ENCODE measurements around the gene TMEM135.

Gene TMEM135

DNA sequence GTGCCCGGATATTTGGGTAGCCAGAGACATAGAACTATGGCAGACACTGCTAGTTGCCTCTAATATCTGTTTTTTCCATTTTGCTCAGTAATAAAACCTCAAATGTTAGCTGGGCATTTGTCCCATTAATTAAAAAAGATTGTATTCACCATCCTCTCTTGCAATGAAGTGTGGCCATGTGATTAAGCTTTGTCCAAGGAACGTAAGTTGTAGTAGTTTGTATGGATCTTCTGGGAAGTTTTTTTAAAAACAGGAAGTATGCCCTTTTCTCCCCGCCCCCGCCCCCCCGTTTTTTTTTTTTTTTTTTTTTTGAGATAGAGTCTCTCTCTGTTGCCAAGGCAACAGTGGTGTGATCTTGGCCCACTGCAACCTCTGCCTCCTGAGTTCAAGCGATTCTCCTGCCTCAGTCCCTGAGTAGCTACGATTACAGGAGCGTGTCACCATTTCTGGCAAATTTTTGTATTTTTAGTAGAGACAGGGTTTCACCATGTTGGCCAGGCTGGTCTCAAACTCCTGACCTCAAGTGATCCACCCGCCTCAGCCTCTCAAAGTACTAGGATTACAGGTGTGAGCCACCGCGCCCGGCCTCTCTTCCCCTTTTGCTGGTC, 1.7 kb upstream of the TMEM135 start:
- no peak overlapping the region for H3K9ac ChIP-seq
- no peaks in the 10 kb centered on the region for H3K27me3 ChIP-seq
- H3K36me3 ChIP-seq: no peaks in the 10 kb centered on the region
- H3K4me2 ChIP-seq: no peak overlapping the region
- H3K27ac ChIP-seq: no peak overlapping the region
- no peaks in the 10 kb centered on the region for H3K9me3 ChIP-seq
- H3K4me3 ChIP-seq: no peak overlapping the region
- peaks cover 30% of the 10 kb centered on the region for H3K4me1 ChIP-seq
- no peak for TF ChIP-seq Cebpa-rat (IDR thresholded peaks at IDR 0.05)
- H4K20me1 ChIP-seq: 0 out of 2 replicates have a peak, but pooled peaks cover 6% of the 10 kb centered on the region

DNA sequence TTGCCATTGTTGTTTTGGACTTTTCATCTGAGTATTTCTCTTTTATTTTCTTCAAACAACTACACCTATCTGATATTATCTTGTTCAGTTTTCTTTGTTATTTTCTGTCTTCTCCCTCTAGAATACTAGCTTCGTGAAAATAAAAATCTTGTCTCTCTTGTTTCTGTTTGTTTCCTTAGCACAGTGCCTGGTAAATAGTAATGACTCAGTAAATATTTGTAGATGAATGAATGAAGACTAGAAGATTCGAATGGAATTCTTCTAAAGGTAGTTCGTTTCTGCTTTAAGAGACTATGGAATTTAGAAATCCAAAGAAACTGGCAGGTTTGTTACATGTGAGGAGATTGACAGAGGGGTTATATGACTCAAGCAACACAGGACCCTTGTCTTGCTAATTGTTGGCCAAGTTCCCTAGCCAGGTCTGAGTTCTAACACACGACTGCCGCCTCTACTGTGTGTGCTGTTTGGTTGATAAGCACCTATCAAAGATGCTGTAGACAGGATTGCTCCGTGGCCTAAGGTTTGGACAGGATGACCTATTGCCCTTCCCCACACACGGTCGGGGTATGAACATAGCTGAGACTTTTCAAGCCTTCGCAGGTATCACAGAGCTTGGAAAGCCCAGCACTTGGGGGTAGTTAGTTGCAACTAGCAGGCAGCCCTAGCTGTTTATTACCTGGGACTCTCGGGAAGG, 831 bp upstream of the TMEM135 start:
- H3K4me3 ChIP-seq: peak overlapping the region; percentile 87
- H3K4me1 ChIP-seq: peaks cover 30% of the 10 kb centered on the region
- TF ChIP-seq Cebpa-rat (IDR thresholded peaks at IDR 0.05): no peak
- peak overlapping the region; percentile 87 for H3K27ac ChIP-seq
- 0 out of 2 replicates have a peak, but pooled peaks cover 6% of the 10 kb centered on the region for H4K20me1 ChIP-seq
- peak overlapping the region; percentile 92 for H3K9ac ChIP-seq
- H3K36me3 ChIP-seq: peaks cover 5% of the 10 kb centered on the region
- H3K27me3 ChIP-seq: no peaks in the 10 kb centered on the region
- H3K4me2 ChIP-seq: peak overlapping the region; percentile 92
- peaks cover 3% of the 10 kb centered on the region; the same call in 1 of the 2 replicates for H3K9me3 ChIP-seq

DNA sequence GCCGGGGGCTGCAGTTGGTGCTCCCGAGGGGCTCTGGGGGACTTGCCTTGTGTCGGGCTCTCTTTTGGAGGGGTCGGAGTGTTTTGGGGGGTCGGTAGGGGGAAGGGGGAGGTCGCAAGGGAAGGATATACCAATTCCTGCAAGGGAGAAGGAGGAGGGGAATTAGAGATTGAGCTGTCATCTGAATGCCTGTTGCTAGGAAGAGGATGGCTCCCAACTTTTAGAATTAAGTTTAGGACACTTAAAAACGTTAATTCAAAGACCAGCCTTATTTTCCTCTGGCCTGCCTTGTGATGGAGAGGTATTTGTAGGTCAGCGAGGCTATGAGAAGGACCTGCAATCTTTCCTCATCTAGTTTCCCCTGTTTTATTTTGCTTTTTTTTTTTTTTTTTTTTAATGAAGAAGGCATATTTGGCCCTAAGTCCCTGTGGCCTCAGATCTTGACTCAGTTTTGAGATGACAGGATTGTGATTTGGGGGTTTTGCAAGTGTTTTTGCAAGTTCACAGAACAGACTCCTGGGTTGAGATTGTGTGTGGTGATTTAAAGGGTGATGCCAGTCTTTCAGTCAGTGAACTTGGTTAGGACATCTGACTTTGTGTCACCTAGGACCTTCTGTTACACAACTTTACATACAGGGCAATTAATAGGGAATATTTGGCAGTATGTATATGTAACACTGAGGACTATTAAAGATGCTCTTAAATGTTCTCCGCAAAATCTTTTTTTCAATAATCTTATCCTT, 672 bp downstream of the TMEM135 start:
- Histone ChIP-seq H3K9ac (peak overlapping the region; percentile 92), H3K36me3 (peaks cover 19% of the 10 kb centered on the region)

DNA sequence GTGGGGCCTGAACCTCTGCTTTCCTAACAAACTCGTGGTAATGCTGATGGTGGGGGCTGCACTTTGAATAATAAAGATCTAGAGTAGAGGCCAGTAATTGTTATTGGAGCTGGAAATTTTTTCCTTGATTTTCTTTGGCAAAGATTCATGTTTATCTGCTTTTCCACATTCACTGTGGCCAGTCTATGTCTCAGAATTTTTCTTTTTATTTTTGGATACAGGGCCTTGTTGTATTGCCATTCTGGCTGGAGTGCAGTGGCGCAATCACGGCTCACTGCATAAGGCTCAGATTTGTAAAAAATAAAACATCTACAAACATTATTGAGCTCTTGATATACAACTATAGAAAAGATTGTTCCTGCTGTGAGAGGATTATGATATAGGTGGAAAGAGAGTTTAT, 1.6 kb downstream of the TMEM135 start:
- peak overlapping the region; percentile 87 for H3K4me3 ChIP-seq
- H3K27ac ChIP-seq: no peak overlapping the region
- TF ChIP-seq Cebpa-rat (IDR thresholded peaks at IDR 0.05): no peak
- H3K9ac ChIP-seq: peak overlapping the region; percentile 42; the same call in 1 of the 2 replicates
- H4K20me1 ChIP-seq: 0 out of 2 replicates have a peak, but pooled peaks cover 6% of the 10 kb centered on the region
- H3K27me3 ChIP-seq: no peaks in the 10 kb centered on the region
- H3K4me2 ChIP-seq: peak overlapping the region; percentile 92
- peaks cover 30% of the 10 kb centered on the region for H3K4me1 ChIP-seq
- peaks cover 29% of the 10 kb centered on the region for H3K36me3 ChIP-seq
- peaks cover 27% of the 10 kb centered on the region for H3K9me3 ChIP-seq

More for the DNA sequence above, 672 bp downstream of the TMEM135 start:
- H4K20me1 ChIP-seq: 0 out of 2 replicates have a peak, but pooled peaks cover 6% of the 10 kb centered on the region
- H3K27me3 ChIP-seq: no peaks in the 10 kb centered on the region
- peak overlapping the region; percentile 87 for H3K4me3 ChIP-seq
- peaks cover 30% of the 10 kb centered on the region for H3K4me1 ChIP-seq
- H3K4me2 ChIP-seq: peak overlapping the region; percentile 92
- no peak for TF ChIP-seq Cebpa-rat (IDR thresholded peaks at IDR 0.05)
- H3K9me3 ChIP-seq: peaks cover 18% of the 10 kb centered on the region
- peak overlapping the region; percentile 87 for H3K27ac ChIP-seq

GRCh38 chr11:87043894-87044293, 6.2 kb downstream of the TMEM135 start:
- Histone ChIP-seq H3K4me2 (no peak overlapping the region), H3K4me3 (no peak overlapping the region), H3K9me3 (peaks cover 56% of the 10 kb centered on the region), H4K20me1 (0 out of 2 replicates have a peak, but pooled peaks cover 6% of the 10 kb centered on the region), H3K27me3 (no peaks in the 10 kb centered on the region), H3K27ac (no peak overlapping the region), H3K36me3 (peaks cover 58% of the 10 kb centered on the region), H3K9ac (no peak overlapping the region), H3K4me1 (peaks cover 15% of the 10 kb centered on the region)
- TF ChIP-seq Cebpa-rat (IDR thresholded peaks at IDR 0.05): no peak

DNA sequence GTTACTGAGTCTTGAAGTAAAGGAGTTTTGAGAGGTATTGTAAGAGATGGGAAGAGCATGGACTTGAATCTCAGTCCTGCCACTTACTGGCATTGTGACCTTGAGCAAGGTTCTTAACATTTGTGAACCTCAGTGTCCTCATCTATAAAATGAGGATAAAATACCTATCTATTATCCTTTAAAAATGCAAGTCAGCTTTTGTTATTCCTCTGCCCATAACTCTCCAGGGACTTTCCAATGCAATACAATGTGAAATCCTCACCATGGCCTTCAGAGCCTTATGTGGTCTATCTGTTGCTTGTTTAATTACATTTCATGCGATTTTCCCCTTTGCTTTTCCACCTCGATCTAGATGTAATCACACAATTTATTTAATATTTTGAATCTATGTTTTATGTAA, 9.1 kb downstream of the TMEM135 start:
- Histone ChIP-seq H3K27ac (no peak overlapping the region), H4K20me1 (no peaks in the 10 kb centered on the region), H3K27me3 (no peaks in the 10 kb centered on the region), H3K36me3 (peaks cover 54% of the 10 kb centered on the region), H3K9me3 (peaks cover 53% of the 10 kb centered on the region), H3K4me2 (no peak overlapping the region), H3K4me1 (no peaks in the 10 kb centered on the region), H3K4me3 (no peak overlapping the region), H3K9ac (no peak overlapping the region)
- no peak for TF ChIP-seq Cebpa-rat (IDR thresholded peaks at IDR 0.05)

DNA sequence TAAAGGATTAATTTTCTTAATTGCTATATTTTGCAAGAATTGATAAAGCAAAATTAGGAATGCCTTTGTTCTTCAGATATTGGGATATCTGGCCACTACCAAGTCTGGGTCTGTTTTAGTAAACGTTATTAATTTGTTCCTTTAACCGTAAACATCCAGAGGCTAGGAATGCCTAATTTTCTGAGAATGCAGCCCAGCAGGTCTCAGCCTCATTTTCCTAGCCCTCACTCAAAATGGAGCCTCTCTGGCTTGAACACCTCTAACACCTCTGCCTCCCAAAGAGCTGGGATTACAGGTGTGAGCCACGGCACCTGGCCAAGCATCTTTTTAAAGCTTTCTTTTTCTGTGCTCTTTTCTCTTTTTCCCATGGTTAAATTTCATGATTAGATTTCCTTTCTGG, 18.4 kb downstream of the TMEM135 start:
- peaks cover 10% of the 10 kb centered on the region for H3K36me3 ChIP-seq
- no peak overlapping the region for H3K4me3 ChIP-seq
- no peaks in the 10 kb centered on the region for H4K20me1 ChIP-seq
- H3K27me3 ChIP-seq: no peaks in the 10 kb centered on the region
- no peak overlapping the region for H3K9ac ChIP-seq
- no peak for TF ChIP-seq Cebpa-rat (IDR thresholded peaks at IDR 0.05)
- H3K9me3 ChIP-seq: peaks cover 10% of the 10 kb centered on the region; the same call in 1 of the 2 replicates
- H3K4me1 ChIP-seq: no peaks in the 10 kb centered on the region
- no peak overlapping the region for H3K4me2 ChIP-seq
- H3K27ac ChIP-seq: no peak overlapping the region

DNA sequence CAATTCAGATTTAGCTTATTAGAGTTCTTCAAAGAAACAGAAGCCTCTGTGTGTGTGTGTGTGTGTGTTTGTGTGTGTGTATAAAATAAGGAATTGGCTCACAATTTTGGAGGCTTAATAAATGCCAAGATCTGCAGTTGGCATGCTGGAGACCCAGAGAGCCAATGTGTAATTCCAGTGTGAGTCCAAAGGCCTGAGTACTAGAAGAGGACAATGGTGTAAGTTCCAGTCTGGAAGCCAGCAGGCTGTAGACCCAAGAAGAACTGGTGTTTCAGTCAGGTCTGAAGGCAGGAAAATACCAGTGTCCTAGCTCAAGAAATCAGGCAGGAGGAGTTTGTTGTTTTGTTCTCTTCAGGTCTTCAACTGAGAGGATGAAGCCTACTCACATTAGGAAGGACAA, 20.0 kb downstream of the TMEM135 start:
- no peaks in the 10 kb centered on the region for H4K20me1 ChIP-seq
- no peak overlapping the region for H3K4me3 ChIP-seq
- H3K27ac ChIP-seq: no peak overlapping the region
- no peaks in the 10 kb centered on the region for H3K4me1 ChIP-seq
- H3K4me2 ChIP-seq: no peak overlapping the region
- H3K9ac ChIP-seq: no peak overlapping the region
- H3K27me3 ChIP-seq: no peaks in the 10 kb centered on the region
- peaks cover 17% of the 10 kb centered on the region for H3K36me3 ChIP-seq
- no peak for TF ChIP-seq Cebpa-rat (IDR thresholded peaks at IDR 0.05)
- peaks cover 17% of the 10 kb centered on the region; the same call in 1 of the 2 replicates for H3K9me3 ChIP-seq

- no peak overlapping the region for H3K4me3 ChIP-seq
- no peaks in the 10 kb centered on the region for H3K4me1 ChIP-seq
- peaks cover 17% of the 10 kb centered on the region; the same call in 1 of the 2 replicates for H3K9me3 ChIP-seq
- no peaks in the 10 kb centered on the region for H4K20me1 ChIP-seq
- no peak overlapping the region for H3K27ac ChIP-seq
- no peak overlapping the region for H3K9ac ChIP-seq
- H3K36me3 ChIP-seq: peaks cover 17% of the 10 kb centered on the region
- H3K27me3 ChIP-seq: no peaks in the 10 kb centered on the region
- TF ChIP-seq Cebpa-rat (IDR thresholded peaks at IDR 0.05): no peak
- no peak overlapping the region for H3K4me2 ChIP-seq
Observed at GRCh38 chr11:87059596-87060390, 22.1 kb downstream of the TMEM135 start.

All from BLaER1 (cell line).